GM10847 (cell line): Measurements from ENCODE around the gene PDXK.
A peak's percentile ranks its signal among the peaks of the same experiment; 100 is the strongest.

Experiments
- POLR2A ChIP-seq: IDR thresholded peaks from 2 replicates; pipeline ENCODE4 v1.6.1; 2011; ENCODE audit not compliant: insufficient read length; ENCODE audit errors: extremely low read depth

Gene PDXK

GRCh38 chr21:43718872-43719747 is at the start of gene PDXK:
TSS of gene PDXK (plus strand) at chr21:43719129. CDS start at chr21:43719295, 166 bp downstream.
- peak; percentile 85 for TF ChIP-seq POLR2A

- no peak for TF ChIP-seq POLR2A
Measured at GRCh38 chr21:43669828-43670605, 48.9 kb upstream of the PDXK start.

GRCh38 chr21:43675871-43676270 is 43.1 kb upstream of the PDXK start:
- TF ChIP-seq POLR2A, result no peak

GRCh38 chr21:43676391-43676790 is 42.5 kb upstream of the PDXK start:
- TF ChIP-seq POLR2A, result no peak

DNA sequence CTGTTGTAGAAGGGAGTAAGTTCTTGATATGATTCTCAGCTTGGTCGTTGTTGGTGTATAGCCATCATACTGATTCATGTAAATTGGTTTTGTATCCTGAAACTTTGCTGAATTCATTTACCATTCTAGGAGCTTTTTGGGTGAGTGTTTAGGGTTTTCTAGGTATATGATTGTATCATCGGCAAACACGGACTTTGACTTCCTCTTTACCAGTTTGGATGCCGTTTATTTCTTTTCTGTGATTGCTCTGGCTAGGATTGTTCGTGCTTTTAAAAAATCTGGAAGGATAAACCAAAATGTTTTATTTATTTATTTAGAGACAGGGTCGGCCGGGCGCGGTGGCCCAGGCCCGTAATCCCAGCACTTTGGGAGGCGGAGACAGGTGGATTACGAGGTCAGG is 39.0 kb upstream of the PDXK start:
- no peak for TF ChIP-seq POLR2A

- no peak for TF ChIP-seq POLR2A
Measured at GRCh38 chr21:43681650-43682049, 37.3 kb upstream of the PDXK start.

- TF ChIP-seq POLR2A, result no peak
Measured at GRCh38 chr21:43684424-43684823, 34.5 kb upstream of the PDXK start.

GRCh38 chr21:43686811-43687565 is 31.9 kb upstream of the PDXK start:
- no peak for TF ChIP-seq POLR2A

GRCh38 chr21:43687566-43688399 is 31.1 kb upstream of the PDXK start:
- no peak for TF ChIP-seq POLR2A

DNA sequence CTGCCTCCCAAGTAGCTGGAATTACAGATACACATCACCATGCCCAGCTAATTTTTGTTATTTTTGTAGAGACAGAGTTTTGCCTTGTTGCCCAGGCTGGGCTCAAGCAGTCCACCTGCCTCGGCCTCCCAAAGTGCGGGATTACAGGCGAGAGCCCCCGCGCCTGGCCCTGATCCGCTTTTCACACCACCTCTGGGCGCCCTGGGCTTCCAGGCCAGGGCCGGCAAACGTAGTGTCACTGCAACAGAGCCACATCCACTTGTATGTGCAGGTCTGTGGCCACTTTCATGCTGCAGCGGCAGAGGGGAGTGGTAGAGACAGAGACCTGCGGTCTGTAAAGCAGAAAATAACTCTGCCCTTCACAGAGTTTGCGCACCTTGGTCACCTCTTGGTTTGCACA is 30.0 kb upstream of the PDXK start:
- no peak for TF ChIP-seq POLR2A

- no peak for TF ChIP-seq POLR2A
Measured at GRCh38 chr21:43689556-43690337, 29.2 kb upstream of the PDXK start.

GRCh38 chr21:43690346-43690745 is 28.6 kb upstream of the PDXK start:
- TF ChIP-seq POLR2A, result no peak

- no peak for TF ChIP-seq POLR2A
Measured at GRCh38 chr21:43691086-43691795, 27.7 kb upstream of the PDXK start.
